ENCODE measurements around the gene ENC1.

DNA sequence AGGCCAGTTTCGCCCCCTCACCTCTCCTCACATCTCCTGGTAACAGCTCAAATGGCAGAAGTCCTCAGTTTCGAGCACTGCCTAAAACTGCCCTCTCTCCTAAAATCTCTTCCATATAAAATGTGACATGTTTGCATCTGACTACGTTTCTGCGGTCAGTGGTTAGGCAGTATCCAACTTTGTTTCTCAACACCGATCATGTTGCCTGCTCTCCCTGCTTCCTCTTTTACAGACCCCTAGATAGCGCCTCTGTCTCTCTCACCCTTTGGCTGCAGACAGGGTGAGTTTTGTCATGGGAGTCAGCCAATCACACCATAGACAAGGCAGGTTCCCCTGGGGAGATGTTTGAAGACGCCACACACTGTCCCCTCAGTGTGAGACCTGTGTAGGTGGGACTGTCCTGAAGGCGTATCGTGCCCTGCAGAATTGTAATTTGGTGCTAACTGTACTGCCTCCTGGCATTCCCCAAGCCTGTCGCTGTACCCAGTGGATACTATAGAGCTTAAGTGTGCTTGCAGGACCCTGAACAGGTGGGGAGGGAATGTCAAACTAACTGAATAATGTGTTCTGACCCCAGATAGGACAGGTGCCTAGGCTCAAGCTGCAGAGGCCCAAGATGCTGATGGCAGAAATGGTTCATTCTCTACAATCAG lies 45.6 kb upstream of the ENC1 start:
- no peak for TF ChIP-seq CTCF (optimal IDR thresholded peaks at IDR 0.05 in 1 of 3, IDR thresholded peaks at IDR 0.05 in 1 of 3, conservative IDR thresholded peaks at IDR 0.05 in 1 of 3; ENCODE audit: extremely low read depth in 1 of 3, insufficient read depth in 2 of 3, low read length in 3 of 3)
- TF ChIP-seq EZH2 (IDR thresholded peaks at IDR 0.05; ENCODE audit: low read length), result no peak
